Endothelial cell of umbilical vein (primary cell): ENCODE data around the gene PPM1E. TPM values are rescaled to one million over a fixed set of nuclear protein-coding genes. Genes with fewer than 3 reads are reported as not detected.

Experiments used
- BruUV-seq: library from RNA; stranded (reverse); fragments of 400-500 nt; replicated peaks from 2 replicates; lab custom pipeline; 2021; lab: Mats Ljungman, UMichigan
- CTCF ChIA-PET: fragments of 300-600, 350-600 bp; sonication (Branson Sonifier 250); formaldehyde crosslinking; loops from one replicate; lab custom pipeline; 2021; ENCODE audit warnings: antibody characterized with exemption, inconsistent platforms; lab: Charles Lee
- POLR2A ChIA-PET: fragments of 300-600, 350-600 bp; sonication (Branson Sonifier 250); formaldehyde crosslinking; loops from one replicate; lab custom pipeline; 2021; ENCODE audit warnings: antibody characterized with exemption, inconsistent platforms; lab: Charles Lee
- DNase-seq: peaks from one replicate; pipeline ENCODE4 v3.0.0-alpha.2; 2011; ENCODE audit warnings: low read depth, low spot score
- FAIRE-seq: peaks from 2 replicates; lab custom pipeline; 2011; peaks lifted over from hg19 to GRCh38; lab: Jason Lieb, UNC
- H2AFZ ChIP-seq: 2 replicates; pipeline ENCODE4 v1.6.0; 2012; ENCODE audit warnings: low read depth, low read length, control low read depth, inconsistent platforms
- H3K27ac ChIP-seq: 2 replicates; pipeline ENCODE4 v1.5.1; 2011; ENCODE audit warnings: low read depth, mild to moderate bottlenecking, control low read depth, low read length, moderate library complexity; ENCODE audit not compliant: insufficient read depth
- H3K27me3 ChIP-seq, 2 experiments: 2 replicates each; pipeline versions ENCODE4 v1.6.0 to v1.6.1; 2011; ENCODE audit warnings: low read length in 2 of 2, mixed read lengths in 1 of 2; ENCODE audit not compliant: control insufficient read depth in 2 of 2, insufficient read depth in 2 of 2
- H3K36me3 ChIP-seq, 2 experiments: 2 replicates in 1 of 2; 3 replicates in 1 of 2; pipeline ENCODE4 v1.5.1; 2011; ENCODE audit warnings: low read length in 2 of 2, mild to moderate bottlenecking in 1 of 2, moderate library complexity in 1 of 2; ENCODE audit not compliant: control insufficient read depth in 2 of 2, insufficient read depth in 2 of 2; ENCODE audit errors: extremely low read depth in 1 of 2
- H3K4me1 ChIP-seq: 3 replicates; pipeline ENCODE4 v1.5.1; 2011; ENCODE audit warnings: mild to moderate bottlenecking, low read length; ENCODE audit not compliant: control insufficient read depth, insufficient read depth; ENCODE audit errors: extremely low read depth
- H3K4me2 ChIP-seq: 2 replicates; pipeline ENCODE4 v1.6.1; 2011; ENCODE audit warnings: low read length, control low read depth, mixed read lengths; ENCODE audit not compliant: insufficient read depth
- H3K4me3 ChIP-seq, 3 experiments: fragments of 200-600 bp in 1 of 3; sonication (generic), shearing (Covaris generic) in 1 of 3; replicated peaks in 1 of 3; 2 replicates each; pipeline ENCODE4 v1.5.1; 2011 to 2016; ENCODE audit warnings: control low read depth in 3 of 3, low read length in 3 of 3, mild to moderate bottlenecking in 2 of 3, inconsistent platforms in 1 of 3, low read depth in 1 of 3, moderate library complexity in 1 of 3; ENCODE audit not compliant: insufficient read depth in 1 of 3
- H3K79me2 ChIP-seq: 2 replicates; pipeline ENCODE4 v1.6.0; 2012; ENCODE audit warnings: low read length, inconsistent platforms; ENCODE audit not compliant: control insufficient read depth, insufficient read depth
- H3K9ac ChIP-seq: replicated peaks from 2 replicates; pipeline ENCODE3; 2011; ENCODE audit warnings: low read length, control low read depth; ENCODE audit not compliant: insufficient read depth; ENCODE audit errors: extremely low read depth
- H3K9me1 ChIP-seq: replicated peaks from 3 replicates; pipeline ENCODE4 v1.6.0; 2011; ENCODE audit warnings: mild to moderate bottlenecking, low read length; ENCODE audit not compliant: control insufficient read depth, insufficient read depth; ENCODE audit errors: extremely low read depth
- H3K9me3 ChIP-seq: replicated peaks from 2 replicates; pipeline ENCODE4 v1.5.1; 2012; ENCODE audit warnings: low read length, inconsistent platforms; ENCODE audit not compliant: control insufficient read depth, insufficient read depth
- H4K20me1 ChIP-seq: replicated peaks from 2 replicates; pipeline ENCODE3; 2011; ENCODE audit warnings: mild to moderate bottlenecking, low read length; ENCODE audit not compliant: control insufficient read depth, insufficient read depth; ENCODE audit errors: extremely low read depth
- CTCF ChIP-seq, 2 donors: IDR thresholded peaks; 1 replicate in 1 of 2; 2 replicates in 1 of 2; pipeline ENCODE4 v1.5.1; 2011; ENCODE audit warnings: low read length in 2 of 2, mild to moderate bottlenecking in 2 of 2, moderate library complexity in 2 of 2, control low read depth in 1 of 2, inconsistent platforms in 1 of 2, low read depth in 1 of 2; ENCODE audit not compliant: insufficient read depth in 1 of 2; ENCODE audit errors: extremely low read depth in 1 of 2
- EZH2 ChIP-seq: IDR thresholded peaks from 2 replicates; pipeline ENCODE4 v1.6.1; 2012; ENCODE audit warnings: borderline replicate concordance, low read depth, mild to moderate bottlenecking, moderate library complexity, low read length, inconsistent platforms; ENCODE audit not compliant: severe bottlenecking
- FOS ChIP-seq: IDR thresholded peaks from 2 replicates; pipeline ENCODE4 v1.6.1; 2011; ENCODE audit warnings: mild to moderate bottlenecking, low read length, moderate library complexity, borderline replicate concordance; ENCODE audit not compliant: insufficient read depth
- GATA2 ChIP-seq: IDR thresholded peaks from 2 replicates; pipeline ENCODE4 v1.7.0; 2011; ENCODE audit warnings: low read depth, mild to moderate bottlenecking, moderate library complexity, mixed read lengths, low read length; ENCODE audit not compliant: insufficient read length, insufficient read depth
- JUN ChIP-seq: IDR thresholded peaks from 2 replicates; pipeline ENCODE4 v1.6.1; 2011; ENCODE audit warnings: borderline replicate concordance, low read depth; ENCODE audit not compliant: insufficient read length, insufficient read depth
- MAX ChIP-seq: IDR thresholded peaks from 2 replicates; pipeline ENCODE4 v1.6.1; 2011; ENCODE audit not compliant: insufficient read depth, insufficient read length
- MYC ChIP-seq: IDR thresholded peaks from one replicate; pipeline ENCODE4 v1.6.1; 2011; ENCODE audit warnings: mild to moderate bottlenecking, low read depth, low read length
- POLR2A ChIP-seq: IDR thresholded peaks from 2 replicates; pipeline ENCODE4 v1.6.1; 2012; ENCODE audit warnings: low read depth, mild to moderate bottlenecking, control low read depth, low read length
- POLR2AphosphoS5 ChIP-seq: IDR thresholded peaks from 2 replicates; pipeline ENCODE4 v1.6.1; 2012; ENCODE audit warnings: low read depth, mild to moderate bottlenecking, control low read depth, low read length, moderate library complexity; ENCODE audit not compliant: insufficient read depth
- dilution Hi-C: fragments of 300-500 bp; cut with MboI; formaldehyde crosslinking; loops from one replicate; pipeline ENCODE4 v1.15.0; 2019; ENCODE audit warnings: low sequenced_read_pairs; ENCODE audit not compliant: extremely low pct_ligation_motif_present
- intact Hi-C: fragments of 100-400 bp; cut with micrococcal nuclease; formaldehyde crosslinking; loops from one replicate; pipeline ENCODE4 v1.10.0; 2022
- polyA plus RNA-seq, 4 experiments: library from polyadenylated mRNA; depleted of rRNA in 3 of 4; stranded (reverse) in 3 of 4; unstranded in 1 of 4; fragments of >200 nt; gene quantifications; 2 replicates each; pipeline versions ENCODE4 v1.2.1 to v1.2.3, GENCODE V29; 2011 to 2012; ENCODE audit warnings: missing spikeins in 1 of 4
- total RNA-seq: library from RNA; stranded (reverse); gene quantifications from 2 replicates; pipeline ENCODE4 v1.2.3, GENCODE V29; 2021

The PPM1E gene
- total and polyA plus RNA-seq, 2 donors (not counting 3 experiments of a cell fraction or from before 2014, with no cell fraction given), result 0.01 TPM; not detected in 1

DNA sequence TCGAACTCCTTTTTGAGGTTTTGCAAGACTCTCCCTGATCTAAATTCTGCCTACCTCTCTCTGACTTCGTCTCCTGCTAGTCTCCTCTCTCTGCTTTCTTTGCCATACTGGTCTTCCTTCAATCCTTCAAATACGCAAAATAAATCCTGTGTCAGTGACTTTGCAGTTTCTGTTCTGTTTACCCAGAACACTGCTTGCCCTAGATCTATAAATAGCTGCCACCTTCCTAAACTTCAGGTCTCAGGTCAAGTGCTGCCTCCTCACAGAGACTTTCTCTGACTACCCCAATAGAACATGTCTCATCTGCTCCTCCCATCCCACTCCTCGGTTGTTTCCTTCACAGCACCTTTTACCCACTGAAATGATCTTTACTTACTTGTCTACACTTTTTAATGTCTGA is 272.1 kb downstream of the PPM1E start:
- H3K79me2 ChIP-seq, result no peaks in the 10 kb centered on the region
- intact Hi-C loops, result no loop called here
- FAIRE-seq (no peak), DNase-seq (no peak)
- no peaks in the 10 kb centered on the region for H3K4me1 ChIP-seq
- dilution Hi-C loops, result no loop called here
- H3K9me3 ChIP-seq, result no peaks in the 10 kb centered on the region
- H3K27ac ChIP-seq, result no peak overlapping the region
- H3K9me1 ChIP-seq, result no peaks in the 10 kb centered on the region
- TF ChIP-seq CTCF (IDR thresholded peaks at IDR 0.05; ENCODE audit: extremely low read depth in 1 of 2, insufficient read depth in 1 of 2, low read depth in 1 of 2, low read length in 2 of 2) (no peak), FOS (no peak), EZH2 (no peak), GATA2 (no peak), POLR2A (no peak), MYC (no peak), JUN (no peak), POLR2AphosphoS5 (no peak), MAX (no peak)
- no peaks in the 10 kb centered on the region for H4K20me1 ChIP-seq
- no peak overlapping the region for H3K4me3 ChIP-seq
- no TSS peak for BruUV-seq
- H3K4me2 ChIP-seq, result no peak overlapping the region
- ChIA-PET POLR2A (no interaction called here), CTCF (no interaction called here)
- no peak overlapping the region for H3K9ac ChIP-seq
- no peak overlapping the region for H2AFZ ChIP-seq
- peaks cover 4 to 5% of the 10 kb centered on the region in 2 experiments for H3K36me3 ChIP-seq
- H3K27me3 ChIP-seq, result no peaks in the 10 kb centered on the region
